Thoracic aorta (tissue), 2 donors: ENCODE measurements around the gene FAM185A. TPM values are rescaled to one million over a fixed set of nuclear protein-coding genes. Genes with fewer than 3 reads are reported as not detected.
A peak's percentile ranks its signal among the peaks of the same experiment; 100 is the strongest.
"Not testable (repeated sequence)": the region's sequence is repeated elsewhere in the genome, so short reads cannot be mapped to it uniquely, and the experiment has no call there.

Experiments used
- ATAC-seq: fragments of 150-250 bp; one replicate; pipeline ENCODE4 v1.8.0; 2017; ENCODE audit warnings: low read depth; ENCODE audit not compliant: insufficient number of reproducible peaks, low FRiP score
- DNase-seq: peaks from one replicate; pipeline ENCODE4 v3.0.0-alpha.2; 2020; ENCODE audit warnings: low spot score
- H3K27ac ChIP-seq, 2 donors: fragments of 200-600 bp; sonication (generic); 1 replicate in 1 of 2; 2 replicates in 1 of 2; pipeline ENCODE4 v1.5.1; 2016; ENCODE audit warnings: mild to moderate bottlenecking in 2 of 2, moderate library complexity in 2 of 2
- H3K27me3 ChIP-seq: fragments of 200-600 bp; sonication (generic); replicated peaks from 2 replicates; pipeline ENCODE4 v1.6.0; 2016; ENCODE audit warnings: mild to moderate bottlenecking; ENCODE audit not compliant: insufficient read depth
- H3K36me3 ChIP-seq: fragments of 200-600 bp; sonication (generic); one replicate; pipeline ENCODE4 v1.5.1; 2016
- H3K4me1 ChIP-seq, 2 donors: fragments of 200-600 bp; sonication (generic); 1 replicate in 1 of 2; 2 replicates in 1 of 2; pipeline versions ENCODE4 v1.5.1 to v1.6.0; 2016; ENCODE audit warnings: low read depth in 2 of 2, mild to moderate bottlenecking in 1 of 2; ENCODE audit not compliant: control insufficient read depth in 1 of 2
- H3K4me3 ChIP-seq: fragments of 200-600 bp; sonication (generic); 2 replicates; pipeline ENCODE4 v1.5.1; 2016; ENCODE audit warnings: mild to moderate bottlenecking
- H3K9me3 ChIP-seq: fragments of 200-600 bp; sonication (generic); 2 replicates; pipeline ENCODE4 v1.5.1; 2016
- total RNA-seq, 2 donors: library from RNA; depleted of rRNA; stranded (reverse); fragments of >200 nt; gene quantifications; one replicate each; pipeline versions ENCODE4 v1.1.0 to v1.2.3, GENCODE V29; 2016

Gene FAM185A
- 10 to 100 TPM; 19.0 to 22.4 TPM for total RNA-seq

DNA sequence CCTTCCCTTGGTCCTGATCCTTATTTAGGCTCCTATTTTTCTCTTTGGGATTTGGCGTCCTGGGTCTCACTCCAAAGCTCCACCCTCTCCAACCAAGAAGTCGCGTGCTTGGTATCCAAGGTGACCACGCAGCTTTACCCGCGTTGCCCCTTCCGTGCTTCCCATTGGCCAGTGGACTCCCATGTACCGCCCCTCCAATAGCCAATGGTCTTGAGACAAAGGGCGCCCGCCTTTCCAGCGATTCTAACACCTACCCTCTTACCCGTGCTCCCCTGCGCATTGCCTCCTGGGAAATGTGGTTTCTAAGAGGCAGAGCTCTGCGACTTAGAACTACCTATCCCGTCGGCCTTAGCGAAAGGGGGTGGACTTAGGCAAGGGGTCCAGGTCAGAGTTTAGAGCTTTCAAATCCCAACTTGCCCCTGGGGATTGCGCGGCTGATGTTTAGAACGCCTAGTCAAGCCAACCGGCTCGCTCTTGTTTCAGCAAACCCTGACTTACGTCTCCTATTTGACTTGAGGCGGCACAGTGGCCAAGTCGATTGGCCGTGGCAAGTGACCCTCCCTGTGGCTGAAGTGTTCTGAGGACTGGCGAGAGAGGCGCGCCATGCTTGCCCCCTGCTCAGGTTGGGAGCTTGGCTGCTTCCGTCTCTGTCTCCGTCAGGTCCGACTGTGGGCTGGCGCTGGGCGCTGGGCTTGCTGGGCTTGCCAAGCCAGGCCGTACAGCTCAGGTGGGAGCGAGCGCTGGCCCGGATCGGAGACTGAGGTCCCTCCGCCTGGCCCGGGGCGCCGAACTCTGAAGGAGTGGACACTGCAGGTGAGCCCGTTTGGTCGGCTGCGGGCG, at the start of gene FAM185A:
FAM185A (plus strand) TSS at position 395 of the 840 bp plus-strand sequence; CDS start at position 604, 209 bp downstream.
- ATAC-seq (peak; percentile 99), DNase-seq (peak; percentile 99)
- Histone ChIP-seq H3K27ac (peak within 1 kb of the TSS; percentile 58 to 69), H3K4me3 (peak within 1 kb of the TSS; percentile 85)
- not testable (repeated sequence) for H3K27me3 ChIP-seq, H3K9me3 ChIP-seq, H3K4me1 ChIP-seq, H3K36me3 ChIP-seq

DNA sequence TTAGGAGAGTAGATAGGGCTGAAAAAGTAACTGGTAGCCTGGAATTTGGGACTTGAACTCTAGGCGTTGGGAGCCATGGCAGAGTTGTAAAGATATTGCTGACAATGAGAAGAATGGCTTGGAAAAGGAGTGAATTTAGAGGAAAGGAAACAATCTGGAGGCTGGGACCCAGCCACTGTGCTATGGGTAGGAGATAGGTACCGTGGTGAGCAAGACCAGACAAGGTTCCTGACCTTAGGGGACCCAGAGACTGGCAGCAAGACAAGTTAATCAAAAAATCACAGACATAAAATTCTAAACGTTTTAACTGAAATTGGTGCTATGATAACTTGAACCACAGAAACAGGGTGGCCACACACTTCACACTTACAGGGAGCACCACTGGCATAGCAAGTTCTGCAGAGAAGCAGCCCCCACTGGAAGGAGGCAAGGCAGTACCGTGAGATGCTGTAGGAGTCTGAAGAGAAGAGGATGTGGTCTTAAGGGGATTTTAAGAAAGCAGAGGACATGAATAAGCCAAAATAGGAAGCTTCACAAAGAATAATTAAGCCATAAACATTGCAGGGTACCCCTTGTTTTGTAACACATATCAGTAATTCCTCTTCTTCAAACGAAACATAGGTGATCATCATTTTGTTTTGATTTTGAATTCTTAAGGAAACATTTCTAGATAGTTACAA, 35.6 kb upstream of the FAM185A start:
- ATAC-seq, H3K4me3 ChIP-seq, H3K36me3 ChIP-seq, H3K27ac ChIP-seq, H3K9me3 ChIP-seq, H3K4me1 ChIP-seq, DNase-seq, H3K27me3 ChIP-seq: not testable (repeated sequence)

DNA sequence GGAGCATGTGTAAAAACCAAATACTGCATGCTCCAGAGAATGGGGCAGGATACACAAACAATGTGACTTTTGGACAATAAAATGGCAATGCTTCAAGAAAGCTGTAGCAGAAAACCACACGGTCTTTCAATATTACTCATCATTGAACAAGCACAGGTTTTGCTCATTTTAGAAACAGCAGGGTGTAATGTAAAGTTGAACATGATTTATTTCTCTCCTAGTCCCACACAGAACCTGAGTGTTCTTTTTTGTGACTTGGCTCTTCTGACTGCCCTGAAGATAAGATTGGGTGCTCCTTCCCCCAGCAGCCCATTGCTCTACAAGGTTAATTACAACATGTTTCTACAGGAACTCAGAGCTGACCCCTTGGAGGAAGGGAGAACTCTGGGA, 35.1 kb upstream of the FAM185A start:
- H3K27ac ChIP-seq, H3K27me3 ChIP-seq, H3K4me1 ChIP-seq, H3K36me3 ChIP-seq, H3K9me3 ChIP-seq, DNase-seq, ATAC-seq, H3K4me3 ChIP-seq: not testable (repeated sequence)

- not testable (repeated sequence) for H3K4me3 ChIP-seq, H3K9me3 ChIP-seq, DNase-seq, H3K36me3 ChIP-seq, H3K4me1 ChIP-seq, H3K27ac ChIP-seq, H3K27me3 ChIP-seq, ATAC-seq
Observed at GRCh38 chr7:102714774-102715522, 33.9 kb upstream of the FAM185A start.

- not testable (repeated sequence) for DNase-seq, H3K36me3 ChIP-seq, H3K4me3 ChIP-seq, H3K4me1 ChIP-seq, H3K27ac ChIP-seq, ATAC-seq, H3K27me3 ChIP-seq, H3K9me3 ChIP-seq
Observed at GRCh38 chr7:102715718-102716117, 33.1 kb upstream of the FAM185A start.

GRCh38 chr7:102718491-102718890, 30.3 kb upstream of the FAM185A start:
- not testable (repeated sequence) for H3K9me3 ChIP-seq, H3K27ac ChIP-seq, H3K27me3 ChIP-seq, H3K4me3 ChIP-seq, H3K4me1 ChIP-seq, ATAC-seq, DNase-seq, H3K36me3 ChIP-seq

DNA sequence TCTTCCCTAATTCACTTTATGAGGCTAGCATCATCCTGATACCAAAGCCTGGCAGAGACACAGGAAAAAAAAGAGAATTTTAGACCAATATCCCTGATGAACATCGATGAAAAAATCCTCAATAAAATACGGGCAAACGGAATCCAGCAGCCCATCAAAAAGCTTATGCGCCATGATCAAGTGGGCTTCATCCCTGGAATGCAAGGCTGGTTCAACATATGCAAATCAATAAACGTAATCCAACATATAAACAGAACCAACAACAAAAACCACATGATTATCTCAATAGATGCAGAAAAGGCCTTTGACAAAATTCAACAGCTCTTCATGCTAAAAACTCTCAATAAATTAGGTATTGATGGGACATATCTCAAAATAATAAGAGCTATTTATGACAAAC, 22.6 kb upstream of the FAM185A start:
- not testable (repeated sequence) for H3K4me1 ChIP-seq, H3K27ac ChIP-seq, H3K4me3 ChIP-seq, DNase-seq, H3K9me3 ChIP-seq, H3K27me3 ChIP-seq, ATAC-seq, H3K36me3 ChIP-seq

GRCh38 chr7:102729670-102730069, 19.1 kb upstream of the FAM185A start:
- not testable (repeated sequence) for DNase-seq, H3K36me3 ChIP-seq, H3K27ac ChIP-seq, ATAC-seq, H3K9me3 ChIP-seq, H3K27me3 ChIP-seq, H3K4me3 ChIP-seq, H3K4me1 ChIP-seq

DNA sequence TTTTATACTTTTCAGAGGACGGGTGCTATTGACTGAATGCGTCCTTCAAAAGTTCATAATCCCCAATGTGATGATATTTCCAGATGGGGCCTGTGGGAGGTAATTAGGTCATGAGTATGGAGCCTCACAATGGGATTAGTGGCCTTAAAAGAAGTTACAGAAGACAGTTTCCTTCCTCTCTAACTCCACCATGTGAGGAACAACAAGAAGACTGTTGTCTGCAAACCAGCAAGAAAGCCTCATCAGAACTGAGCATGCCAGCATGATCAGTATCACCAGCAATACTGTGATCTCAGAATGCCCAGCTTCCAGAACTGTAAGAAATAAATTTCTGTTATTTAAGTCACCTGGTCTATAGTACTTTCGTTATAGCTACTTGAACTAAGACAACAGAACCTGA, 18.4 kb upstream of the FAM185A start:
- DNase-seq, H3K4me1 ChIP-seq, H3K27ac ChIP-seq, H3K27me3 ChIP-seq, H3K4me3 ChIP-seq, H3K36me3 ChIP-seq, ATAC-seq, H3K9me3 ChIP-seq: not testable (repeated sequence)

DNA sequence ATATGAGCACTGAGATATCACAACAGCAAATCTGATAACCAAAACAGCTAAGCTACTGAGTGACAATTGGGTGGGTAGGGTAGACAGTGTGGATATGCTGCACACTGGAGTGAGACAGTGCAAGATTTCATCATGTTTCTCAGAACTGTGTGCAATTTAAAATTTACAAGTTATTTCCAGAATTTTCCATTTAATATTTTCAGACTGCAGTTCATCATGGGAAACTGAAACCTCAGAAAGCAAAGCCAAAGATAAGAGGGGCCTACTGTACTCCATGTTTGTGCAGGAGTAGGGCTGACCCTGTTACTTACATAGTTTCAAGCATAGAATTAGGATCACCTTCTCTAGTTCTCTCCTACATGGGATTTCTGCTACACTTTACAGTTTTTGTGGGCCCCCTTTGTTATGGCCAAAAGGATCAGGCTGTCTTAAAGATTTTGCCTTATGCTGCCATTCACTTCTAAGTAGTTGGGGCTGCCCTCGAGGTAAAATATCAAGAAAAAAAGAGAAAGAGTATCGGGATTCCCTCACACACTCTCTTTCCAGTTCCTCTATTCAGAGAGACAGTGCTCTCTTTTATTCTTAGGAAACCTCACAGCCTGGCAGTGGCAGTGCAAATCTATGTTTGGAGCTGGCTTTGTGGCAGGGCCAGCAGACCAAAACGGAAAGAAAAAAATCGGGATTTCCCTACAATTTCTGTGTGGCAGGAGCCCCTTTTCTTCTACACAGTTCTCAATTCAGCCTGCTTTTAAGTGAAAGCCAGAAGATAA, 6.6 kb upstream of the FAM185A start:
- H3K27ac ChIP-seq, H3K27me3 ChIP-seq, H3K4me1 ChIP-seq, H3K4me3 ChIP-seq, H3K9me3 ChIP-seq, ATAC-seq, DNase-seq, H3K36me3 ChIP-seq: not testable (repeated sequence)

DNA sequence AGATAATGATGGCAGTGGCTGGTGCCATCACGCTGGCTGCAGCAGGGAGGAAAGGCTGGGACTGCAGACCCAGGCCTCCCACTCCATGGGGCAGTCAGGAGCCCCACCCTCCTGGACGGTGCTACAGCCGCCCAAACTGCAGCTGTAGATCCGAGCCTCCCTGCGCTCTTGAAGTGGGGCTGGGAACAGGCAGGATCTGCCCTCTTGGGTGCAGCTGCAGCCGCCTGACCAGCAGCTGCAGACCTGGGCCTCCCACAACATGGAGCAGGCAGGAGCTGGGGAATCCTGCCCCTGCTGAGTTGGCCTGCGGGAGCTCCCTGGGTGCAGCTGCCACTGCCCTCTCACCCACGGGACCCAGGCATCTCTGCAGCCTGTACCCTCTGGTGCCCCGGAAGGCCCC, 4.9 kb upstream of the FAM185A start:
- H3K9me3 ChIP-seq, H3K36me3 ChIP-seq, H3K27ac ChIP-seq, H3K4me1 ChIP-seq, H3K27me3 ChIP-seq, DNase-seq, ATAC-seq, H3K4me3 ChIP-seq: not testable (repeated sequence)
